Stimulated activated naive CD4-positive, alpha-beta T cell treated with Interleukin-2 at 50 U/mL for 16 hours (primary cell): ENCODE measurements around the gene TIAM1.

Experiments used
- DNase-seq: peaks from one replicate; lab custom pipeline; 2025; lab: John Stamatoyannopoulos, UW

The TIAM1 gene

GRCh38 chr21:31087639-31088473 is 256.2 kb downstream of the TIAM1 start:
- DNase-seq = no peak

GRCh38 chr21:31084689-31085088 is 259.4 kb downstream of the TIAM1 start:
- DNase-seq = no peak

GRCh38 chr21:31078796-31079195 is 265.3 kb downstream of the TIAM1 start:
- DNase-seq = no peak

- DNase-seq = no peak
Measured at GRCh38 chr21:31078216-31078615, 265.8 kb downstream of the TIAM1 start.

- no peak for DNase-seq
Measured at GRCh38 chr21:31075848-31076247, 268.2 kb downstream of the TIAM1 start.

- DNase-seq = no peak
Measured at GRCh38 chr21:31072533-31072932, 271.5 kb downstream of the TIAM1 start.
